ENCODE measurements around the gene LRRC36. TPM values are rescaled to one million over a fixed set of nuclear protein-coding genes. Genes with fewer than 3 reads are reported as not detected.

Gene LRRC36
- total RNA-seq, 4 donors from 2014 or later: 0.30 to 4.6 (median 2.1) TPM; not detected in 1

- H3K4me3 ChIP-seq: no peak overlapping the region
- TF ChIP-seq POLR2A (IDR thresholded peaks at IDR 0.05) (no peak), EP300 (IDR thresholded peaks at IDR 0.05) (no peak), CTCF (IDR thresholded peaks at IDR 0.05) (no peak)
- DNase-seq (ENCODE audit: low spot score in 2 of 2): no peak
- no peak overlapping the region for H3K27ac ChIP-seq
- 78 to 84% methylated on average over 4 of the region's 4 CpGs for WGBS, 2 donors
- H3K27me3 ChIP-seq: no peaks in the 10 kb centered on the region
- H3K4me1 ChIP-seq: peaks cover 0 to 14% (median 3%) of the 10 kb centered on the region in 4 donors
- no peaks in the 10 kb centered on the region for H3K9me3 ChIP-seq
- H3K36me3 ChIP-seq: no peaks in the 10 kb centered on the region
Measured at GRCh38 chr16:67421030-67421429, 94.4 kb downstream of the LRRC36 start.

- peaks cover 0 to 10% (median 0%) of the 10 kb centered on the region in 4 donors for H3K4me1 ChIP-seq
- H3K27ac ChIP-seq: no peak overlapping the region
- H3K27me3 ChIP-seq: no peaks in the 10 kb centered on the region
- no peak for DNase-seq (ENCODE audit: low spot score in 2 of 2)
- no peak for TF ChIP-seq EP300 (IDR thresholded peaks at IDR 0.05)
- no peak for TF ChIP-seq CTCF (IDR thresholded peaks at IDR 0.05)
- TF ChIP-seq POLR2A (IDR thresholded peaks at IDR 0.05): no peak
- no peaks in the 10 kb centered on the region for H3K9me3 ChIP-seq
- H3K4me3 ChIP-seq: no peak overlapping the region
- H3K36me3 ChIP-seq: no peaks in the 10 kb centered on the region
- WGBS, 2 donors: 78 to 81% methylated on average over 5 of the region's 5 CpGs
Measured at GRCh38 chr16:67423015-67423414, 96.4 kb downstream of the LRRC36 start.

- Histone ChIP-seq H3K27ac (no peak overlapping the region), H3K4me1 (peaks cover 0 to 15% (median 1%) of the 10 kb centered on the region in 4 donors), H3K36me3 (no peaks in the 10 kb centered on the region), H3K9me3 (no peaks in the 10 kb centered on the region), H3K27me3 (peaks cover 0 to 1% of the 10 kb centered on the region in 2 donors), H3K4me3 (no peak overlapping the region)
- TF ChIP-seq POLR2A (IDR thresholded peaks at IDR 0.05) (no peak), EP300 (IDR thresholded peaks at IDR 0.05) (no peak)
- DNase-seq (ENCODE audit: low spot score in 2 of 2): no peak
- 38 to 46% methylated on average over 9 of the region's 9 CpGs for WGBS, 2 donors
Measured at GRCh38 chr16:67423611-67424260, 97.1 kb downstream of the LRRC36 start.

GRCh38 chr16:67424261-67424615, 97.6 kb downstream of the LRRC36 start:
- H3K4me3 ChIP-seq: no peak overlapping the region
- no peak for TF ChIP-seq POLR2A (IDR thresholded peaks at IDR 0.05)
- no peak for TF ChIP-seq EP300 (IDR thresholded peaks at IDR 0.05)
- no peak for TF ChIP-seq CTCF (IDR thresholded peaks at IDR 0.05)
- H3K27ac ChIP-seq: no peak overlapping the region
- peaks cover 0 to 15% (median 1%) of the 10 kb centered on the region in 4 donors for H3K4me1 ChIP-seq
- H3K9me3 ChIP-seq: no peaks in the 10 kb centered on the region
- no peaks in the 10 kb centered on the region for H3K36me3 ChIP-seq
- no peak for DNase-seq (ENCODE audit: low spot score in 2 of 2)
- peaks cover 0 to 4% of the 10 kb centered on the region in 2 donors for H3K27me3 ChIP-seq
- 37 to 45% methylated on average over 5 of the region's 5 CpGs for WGBS, 2 donors

GRCh38 chr16:67425061-67425460, 98.4 kb downstream of the LRRC36 start:
- peaks cover 0 to 17% (median 1%) of the 10 kb centered on the region in 4 donors for H3K4me1 ChIP-seq
- H3K4me3 ChIP-seq: no peak overlapping the region
- H3K9me3 ChIP-seq: no peaks in the 10 kb centered on the region
- no peak for TF ChIP-seq POLR2A (IDR thresholded peaks at IDR 0.05)
- TF ChIP-seq CTCF (IDR thresholded peaks at IDR 0.05): no peak
- no peak for TF ChIP-seq EP300 (IDR thresholded peaks at IDR 0.05)
- H3K27me3 ChIP-seq: peaks cover 0 to 9% of the 10 kb centered on the region in 2 donors
- no peak for DNase-seq (ENCODE audit: low spot score in 2 of 2)
- H3K27ac ChIP-seq: no peak overlapping the region
- no peaks in the 10 kb centered on the region for H3K36me3 ChIP-seq
- WGBS, 2 donors: 21 to 41% methylated on average over 6 of the region's 6 CpGs

Measured in tibial nerve (tissue), 4 donors.